ENCODE results near the gene EDEM3.

The EDEM3 gene

DNA sequence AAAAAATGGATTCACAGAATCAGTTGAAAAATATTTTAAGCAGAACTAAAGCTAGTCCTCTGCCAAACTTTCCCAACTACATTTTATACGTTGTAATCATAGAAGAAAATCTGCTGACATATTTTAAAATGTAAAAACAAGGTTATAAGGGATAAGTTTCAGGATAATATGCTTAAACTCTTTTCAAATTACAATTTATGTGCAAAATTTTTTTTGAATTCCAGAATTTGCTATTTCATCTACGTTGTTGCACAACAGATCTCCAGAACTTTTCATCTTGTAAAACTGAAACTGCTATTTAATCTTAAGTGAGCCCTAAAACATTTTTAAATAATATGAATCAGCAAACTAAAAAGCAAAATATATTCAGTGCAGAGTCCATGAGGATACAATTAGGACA is 5.9 kb downstream of the EDEM3 start:
- Histone ChIP-seq H3K4me2 (ENCODE audit: low read length) (no peak overlapping the region), H3K4me3 (ENCODE audit: low read length) (no peak overlapping the region), H3K4me1 (ENCODE audit: control insufficient read depth, insufficient read depth, low read length) (peaks cover 37% of the 10 kb centered on the region), H3K36me3 (ENCODE audit: insufficient read depth, low read length) (no peaks in the 10 kb centered on the region), H3K9ac (ENCODE audit: low read depth, low read length) (no peak overlapping the region), H3K9me3 (replicated peaks; ENCODE audit: low read length) (no peaks in the 10 kb centered on the region), H3K27me3 (ENCODE audit: control insufficient read depth, insufficient read depth, low read length) (no peaks in the 10 kb centered on the region)

DNA sequence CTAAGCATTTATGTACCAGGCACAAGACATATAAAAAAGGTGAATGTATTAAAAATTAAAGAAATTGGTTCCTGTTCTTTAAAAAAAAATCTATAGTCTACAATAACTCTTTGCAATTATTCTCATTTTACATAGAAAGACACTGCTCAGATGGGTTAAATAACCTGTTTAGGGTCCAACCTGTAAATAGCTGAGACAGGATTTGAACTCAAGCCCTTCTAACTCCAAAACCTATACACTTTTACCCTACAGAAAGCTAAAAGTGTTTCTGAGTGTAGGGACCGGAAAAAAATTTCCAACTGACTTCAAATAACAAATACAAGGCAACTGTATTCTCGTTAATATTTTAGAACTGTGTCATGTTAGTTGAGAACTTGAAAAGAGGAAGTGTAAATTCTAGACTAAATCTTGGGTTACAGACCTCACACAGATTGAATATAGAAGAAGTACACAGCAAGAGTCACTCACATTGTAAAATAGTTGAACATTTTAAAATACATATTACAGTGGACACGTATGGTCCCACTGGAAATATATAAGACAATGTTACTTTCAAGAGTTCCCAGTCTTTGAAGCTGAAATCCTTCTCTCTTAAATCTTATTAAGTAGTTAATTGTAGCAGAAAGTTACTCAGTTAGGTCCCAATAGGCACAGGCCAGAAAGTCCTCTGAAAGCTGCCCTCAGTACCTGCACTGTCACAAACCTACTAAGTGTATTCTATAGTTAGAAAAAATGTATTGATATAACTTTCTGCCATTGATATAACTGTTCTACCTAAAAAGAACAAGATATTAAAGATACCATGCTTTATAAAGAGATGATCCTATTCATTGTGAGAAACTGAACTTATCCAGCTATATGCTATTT is 7.3 kb downstream of the EDEM3 start:
- no peaks in the 10 kb centered on the region for H3K27me3 ChIP-seq (ENCODE audit: control insufficient read depth, insufficient read depth, low read length)
- peaks cover 30% of the 10 kb centered on the region for H3K4me1 ChIP-seq (ENCODE audit: control insufficient read depth, insufficient read depth, low read length)
- H3K36me3 ChIP-seq (ENCODE audit: insufficient read depth, low read length) = no peaks in the 10 kb centered on the region
- H3K9ac ChIP-seq (ENCODE audit: low read depth, low read length) = no peak overlapping the region
- no peaks in the 10 kb centered on the region for H3K9me3 ChIP-seq (replicated peaks; ENCODE audit: low read length)
- H3K4me3 ChIP-seq (ENCODE audit: low read length) = no peak overlapping the region
- H3K4me2 ChIP-seq (ENCODE audit: low read length) = no peak overlapping the region

DNA sequence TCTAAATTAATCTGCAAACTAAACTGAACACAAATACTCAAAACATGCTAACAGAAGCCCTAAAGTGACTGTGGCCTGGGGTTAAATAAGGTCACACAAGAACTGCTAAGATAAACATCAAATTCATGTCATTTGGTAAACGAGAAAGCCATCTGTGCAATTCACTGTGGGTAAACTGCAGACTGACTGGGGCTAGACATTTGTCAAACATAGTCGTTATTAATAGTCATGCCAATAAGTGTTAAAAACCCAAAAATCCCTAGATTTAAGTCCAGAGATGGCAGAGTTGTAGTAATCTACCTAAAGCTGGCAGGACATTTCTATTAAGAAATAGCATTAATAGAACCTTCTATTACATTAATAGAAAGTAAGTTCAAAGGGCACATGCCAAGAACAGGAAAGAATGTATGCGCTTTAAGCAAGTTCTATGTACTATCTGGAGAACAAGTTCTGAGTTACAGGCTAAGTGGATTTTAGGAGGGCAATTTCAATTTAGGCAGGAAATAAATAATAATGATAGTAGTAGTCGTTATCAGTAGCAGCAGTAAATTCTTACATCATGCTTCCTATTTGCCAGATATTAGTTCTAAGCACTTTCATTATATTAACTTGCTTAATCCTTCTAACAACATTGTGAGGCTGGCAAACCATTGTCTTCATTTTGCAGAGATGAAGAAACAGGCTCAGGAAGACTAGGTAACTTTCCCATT is 8.6 kb downstream of the EDEM3 start:
- Histone ChIP-seq H3K4me3 (ENCODE audit: low read length) (no peak overlapping the region), H3K9ac (ENCODE audit: low read depth, low read length) (no peak overlapping the region), H3K27me3 (ENCODE audit: control insufficient read depth, insufficient read depth, low read length) (no peaks in the 10 kb centered on the region), H3K4me1 (ENCODE audit: control insufficient read depth, insufficient read depth, low read length) (peaks cover 30% of the 10 kb centered on the region), H3K4me2 (ENCODE audit: low read length) (no peak overlapping the region), H3K9me3 (replicated peaks; ENCODE audit: low read length) (no peaks in the 10 kb centered on the region), H3K36me3 (ENCODE audit: insufficient read depth, low read length) (no peaks in the 10 kb centered on the region)

DNA sequence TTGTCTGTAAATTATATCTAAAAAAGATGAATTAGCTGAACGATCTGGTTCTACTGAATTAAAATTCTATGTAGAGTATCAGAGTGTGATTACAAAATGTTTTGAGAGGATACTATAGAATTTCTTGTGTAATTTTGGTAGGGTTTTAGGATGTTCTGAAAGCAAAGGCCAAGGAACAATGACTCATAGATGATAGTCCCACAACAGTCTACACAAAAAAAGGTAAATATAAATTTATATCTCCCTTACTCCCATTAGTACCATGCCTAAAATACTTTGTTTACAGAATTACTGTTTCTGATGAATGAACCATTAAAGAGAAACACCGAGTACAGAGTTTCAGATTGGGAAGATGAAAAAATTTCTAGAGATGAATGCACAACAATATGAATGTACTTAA is 9.5 kb downstream of the EDEM3 start:
- H3K27me3 ChIP-seq (ENCODE audit: control insufficient read depth, insufficient read depth, low read length) = no peaks in the 10 kb centered on the region
- no peak overlapping the region for H3K4me3 ChIP-seq (ENCODE audit: low read length)
- H3K9ac ChIP-seq (ENCODE audit: low read depth, low read length) = no peak overlapping the region
- peaks cover 30% of the 10 kb centered on the region for H3K4me1 ChIP-seq (ENCODE audit: control insufficient read depth, insufficient read depth, low read length)
- H3K36me3 ChIP-seq (ENCODE audit: insufficient read depth, low read length) = peaks cover 3% of the 10 kb centered on the region
- H3K4me2 ChIP-seq (ENCODE audit: low read length) = peak overlapping the region; percentile 23
- H3K9me3 ChIP-seq (replicated peaks; ENCODE audit: low read length) = no peaks in the 10 kb centered on the region

DNA sequence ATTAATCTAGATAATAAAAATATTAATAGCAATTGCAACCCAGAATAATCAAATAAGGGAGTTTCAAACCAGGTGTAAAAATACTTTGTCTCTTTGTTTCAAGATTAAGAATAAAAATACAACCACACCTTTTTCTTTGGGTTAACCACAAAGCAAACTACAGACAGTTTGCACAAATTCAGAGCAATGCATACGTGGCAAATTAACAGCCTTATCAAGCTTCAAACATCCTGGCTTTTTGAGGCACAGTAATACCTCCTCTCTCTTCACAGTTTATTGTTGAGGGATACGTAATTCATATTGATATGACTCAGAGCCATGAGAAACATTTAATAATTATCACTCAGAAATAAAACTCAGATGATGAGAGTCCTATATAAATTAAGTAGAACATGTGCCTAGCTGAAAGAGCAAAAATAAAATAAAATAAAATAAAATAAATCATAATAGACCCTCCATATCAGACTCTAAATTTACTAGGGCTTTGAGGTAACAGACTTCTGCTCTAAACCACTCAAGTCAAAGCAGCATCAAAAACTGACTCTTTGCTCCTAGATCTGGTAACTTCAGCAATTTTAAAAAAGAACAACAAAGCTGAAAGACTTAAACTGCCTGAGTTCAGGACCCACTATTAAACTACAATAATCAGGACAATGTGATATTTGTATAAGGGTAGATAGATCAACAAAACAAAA is 11.4 kb downstream of the EDEM3 start:
- Histone ChIP-seq H3K36me3 (ENCODE audit: insufficient read depth, low read length) (peaks cover 3% of the 10 kb centered on the region), H3K4me1 (ENCODE audit: control insufficient read depth, insufficient read depth, low read length) (peaks cover 30% of the 10 kb centered on the region), H3K9ac (ENCODE audit: low read depth, low read length) (no peak overlapping the region), H3K4me2 (ENCODE audit: low read length) (no peak overlapping the region), H3K9me3 (replicated peaks; ENCODE audit: low read length) (no peaks in the 10 kb centered on the region), H3K4me3 (ENCODE audit: low read length) (no peak overlapping the region), H3K27me3 (ENCODE audit: control insufficient read depth, insufficient read depth, low read length) (no peaks in the 10 kb centered on the region)

DNA sequence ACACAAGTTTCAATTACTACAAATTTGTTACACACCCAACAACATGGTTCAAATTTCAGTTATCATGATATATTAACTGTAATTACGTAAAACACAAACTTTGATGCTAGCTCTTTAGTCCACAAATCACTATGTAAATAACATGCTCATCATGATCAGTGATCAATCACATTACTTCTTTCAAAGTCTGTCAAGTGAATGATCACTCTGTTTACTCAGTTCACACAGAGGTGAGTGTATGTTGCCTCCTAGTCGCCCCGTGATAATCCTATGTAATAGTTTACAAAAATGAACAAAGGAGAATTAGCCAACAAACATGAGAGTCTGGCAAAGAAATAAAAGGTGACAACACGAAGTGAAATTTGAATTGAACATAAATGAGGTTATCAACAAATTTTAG is 14.3 kb downstream of the EDEM3 start:
- Histone ChIP-seq H3K27me3 (ENCODE audit: control insufficient read depth, insufficient read depth, low read length) (no peaks in the 10 kb centered on the region), H3K9ac (ENCODE audit: low read depth, low read length) (no peak overlapping the region), H3K4me2 (ENCODE audit: low read length) (no peak overlapping the region), H3K36me3 (ENCODE audit: insufficient read depth, low read length) (peaks cover 20% of the 10 kb centered on the region), H3K4me1 (ENCODE audit: control insufficient read depth, insufficient read depth, low read length) (peaks cover 18% of the 10 kb centered on the region), H3K4me3 (ENCODE audit: low read length) (no peak overlapping the region), H3K9me3 (replicated peaks; ENCODE audit: low read length) (no peaks in the 10 kb centered on the region)

DNA sequence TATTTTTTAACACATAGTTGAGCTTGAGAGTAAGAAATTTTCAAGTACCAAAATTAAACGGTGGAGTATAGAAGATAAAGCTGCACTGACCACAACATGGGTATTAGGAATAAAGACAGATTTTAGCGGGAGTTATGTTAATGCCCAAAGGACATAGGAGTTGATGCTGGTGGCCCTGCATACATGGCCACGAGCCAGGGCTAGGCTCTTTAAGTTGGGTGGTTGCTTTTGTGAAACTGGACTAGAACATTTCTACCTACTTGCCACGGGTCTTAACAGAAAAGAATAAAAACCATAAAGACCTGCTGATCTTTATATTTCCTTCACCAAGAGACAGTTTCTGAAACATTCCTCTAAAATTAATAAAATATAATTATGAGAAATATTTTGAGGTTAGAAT is 14.9 kb downstream of the EDEM3 start:
- Histone ChIP-seq H3K27me3 (ENCODE audit: control insufficient read depth, insufficient read depth, low read length) (no peaks in the 10 kb centered on the region), H3K36me3 (ENCODE audit: insufficient read depth, low read length) (peaks cover 20% of the 10 kb centered on the region), H3K4me1 (ENCODE audit: control insufficient read depth, insufficient read depth, low read length) (peaks cover 13% of the 10 kb centered on the region), H3K9me3 (replicated peaks; ENCODE audit: low read length) (no peaks in the 10 kb centered on the region), H3K9ac (ENCODE audit: low read depth, low read length) (no peak overlapping the region), H3K4me3 (ENCODE audit: low read length) (no peak overlapping the region), H3K4me2 (ENCODE audit: low read length) (no peak overlapping the region)

DNA sequence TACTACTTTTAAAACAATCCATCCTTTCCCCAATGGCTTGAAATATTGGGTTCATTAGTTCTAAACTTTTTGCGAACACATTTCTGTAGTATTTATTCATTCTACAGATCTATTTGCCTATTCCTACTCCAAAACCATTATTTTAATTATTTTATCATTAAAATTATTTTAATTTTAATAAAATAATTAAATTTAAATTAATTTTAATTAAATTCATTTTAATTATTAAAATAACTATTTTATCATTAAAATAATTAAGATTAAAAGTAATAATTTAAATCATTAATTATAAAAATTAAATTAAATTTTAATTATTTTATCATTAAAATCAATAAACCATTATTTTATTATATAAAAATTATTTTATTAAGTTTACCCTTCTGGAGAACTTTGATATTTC is 15.6 kb downstream of the EDEM3 start:
- Histone ChIP-seq H3K4me2 (ENCODE audit: low read length) (no peak overlapping the region), H3K4me3 (ENCODE audit: low read length) (no peak overlapping the region), H3K4me1 (ENCODE audit: control insufficient read depth, insufficient read depth, low read length) (peaks cover 6% of the 10 kb centered on the region), H3K9ac (ENCODE audit: low read depth, low read length) (no peak overlapping the region), H3K9me3 (replicated peaks; ENCODE audit: low read length) (no peaks in the 10 kb centered on the region), H3K36me3 (ENCODE audit: insufficient read depth, low read length) (peaks cover 20% of the 10 kb centered on the region), H3K27me3 (ENCODE audit: control insufficient read depth, insufficient read depth, low read length) (no peaks in the 10 kb centered on the region)

DNA sequence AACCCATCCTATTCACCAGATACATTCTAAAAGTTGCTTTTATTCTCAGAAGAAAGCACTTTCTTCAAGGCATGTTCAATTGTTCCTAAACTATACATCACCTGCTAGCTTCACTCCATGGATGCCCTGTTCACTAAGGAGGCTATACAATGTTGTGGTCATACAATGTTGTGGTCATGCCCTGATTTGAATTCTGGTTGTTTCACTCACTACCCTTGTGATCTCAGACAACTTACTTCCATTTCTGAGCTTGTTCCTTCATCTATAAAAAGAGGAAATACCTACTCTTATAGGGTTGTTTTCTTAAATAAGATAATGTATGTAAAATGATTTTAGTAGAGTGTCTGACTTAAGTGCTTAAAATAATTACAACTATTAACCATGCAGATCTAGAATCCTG is 19.7 kb downstream of the EDEM3 start:
- no peak overlapping the region for H3K4me2 ChIP-seq (ENCODE audit: low read length)
- no peaks in the 10 kb centered on the region for H3K4me1 ChIP-seq (ENCODE audit: control insufficient read depth, insufficient read depth, low read length)
- no peaks in the 10 kb centered on the region for H3K27me3 ChIP-seq (ENCODE audit: control insufficient read depth, insufficient read depth, low read length)
- H3K36me3 ChIP-seq (ENCODE audit: insufficient read depth, low read length) = peaks cover 37% of the 10 kb centered on the region
- H3K9ac ChIP-seq (ENCODE audit: low read depth, low read length) = no peak overlapping the region
- H3K4me3 ChIP-seq (ENCODE audit: low read length) = no peak overlapping the region
- H3K9me3 ChIP-seq (replicated peaks; ENCODE audit: low read length) = no peaks in the 10 kb centered on the region

DNA sequence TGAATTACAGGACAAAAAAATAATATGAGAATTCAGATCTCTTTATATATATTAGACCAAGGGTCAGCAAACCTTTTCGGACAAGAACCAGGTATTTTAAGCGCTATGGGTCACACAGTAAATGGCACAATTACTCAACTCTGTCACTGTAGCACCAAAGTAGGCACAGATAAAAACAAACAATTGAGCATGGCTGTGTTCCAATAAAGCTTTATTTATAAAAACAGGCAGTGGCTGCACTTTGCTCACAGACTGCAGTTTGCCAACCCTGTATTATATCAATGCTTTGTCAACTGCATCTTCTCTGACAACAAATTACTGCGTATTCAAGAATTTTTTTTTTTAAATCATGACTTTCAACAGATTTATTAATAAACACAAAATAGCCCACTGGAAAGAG is 29.8 kb downstream of the EDEM3 start:
- H3K36me3 ChIP-seq (ENCODE audit: insufficient read depth, low read length) = peaks cover 39% of the 10 kb centered on the region

DNA sequence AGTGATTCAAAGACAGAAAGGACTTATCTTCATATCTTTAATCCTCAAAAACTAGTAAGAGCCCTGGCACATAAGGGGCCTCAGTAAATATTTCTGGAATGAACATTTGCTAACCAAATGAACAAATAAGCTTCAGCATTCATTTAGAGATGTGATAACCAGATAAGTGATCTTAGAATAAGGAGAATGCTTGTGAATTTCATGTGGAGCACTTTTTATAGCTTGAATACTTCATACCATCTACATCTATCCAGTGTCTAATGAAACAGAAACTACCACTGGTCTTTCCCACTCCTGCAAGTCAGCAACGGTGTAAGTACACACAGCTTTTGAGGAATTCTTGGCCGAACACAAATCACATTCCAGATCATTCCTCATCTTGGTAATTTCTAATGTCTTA is 38.5 kb downstream of the EDEM3 start:
- H3K9me3 ChIP-seq (replicated peaks; ENCODE audit: low read length) = no peaks in the 10 kb centered on the region
- no peak overlapping the region for H3K9ac ChIP-seq (ENCODE audit: low read depth, low read length)
- H3K36me3 ChIP-seq (ENCODE audit: insufficient read depth, low read length) = peaks cover 61% of the 10 kb centered on the region
- H3K27me3 ChIP-seq (ENCODE audit: control insufficient read depth, insufficient read depth, low read length) = no peaks in the 10 kb centered on the region
- no peak overlapping the region for H3K4me2 ChIP-seq (ENCODE audit: low read length)
- no peak overlapping the region for H3K4me3 ChIP-seq (ENCODE audit: low read length)
- H3K4me1 ChIP-seq (ENCODE audit: control insufficient read depth, insufficient read depth, low read length) = no peaks in the 10 kb centered on the region

More for the DNA sequence above, 29.8 kb downstream of the EDEM3 start:
- no peaks in the 10 kb centered on the region for H3K4me1 ChIP-seq (ENCODE audit: control insufficient read depth, insufficient read depth, low read length)
- H3K4me2 ChIP-seq (ENCODE audit: low read length) = no peak overlapping the region
- no peaks in the 10 kb centered on the region for H3K27me3 ChIP-seq (ENCODE audit: control insufficient read depth, insufficient read depth, low read length)
- no peak overlapping the region for H3K9ac ChIP-seq (ENCODE audit: low read depth, low read length)
- H3K9me3 ChIP-seq (replicated peaks; ENCODE audit: low read length) = no peaks in the 10 kb centered on the region
- H3K4me3 ChIP-seq (ENCODE audit: low read length) = no peak overlapping the region

Data from skeletal muscle satellite cell (primary cell).